ENCODE results near the gene DNAJC16. TPM values are rescaled to one million over a fixed set of nuclear protein-coding genes. Genes with fewer than 3 reads are reported as not detected.
A peak's percentile ranks its signal among the peaks of the same experiment; 100 is the strongest.

DNAJC16 gene
- total and polyA plus RNA-seq, 2 of the 13 experiments (the other 11 are each of a cell fraction or from before 2014, with no cell fraction given): 11.4 to 15.4 TPM

- TF ChIP-seq MYNN (CRISPR knock-in tag; IDR thresholded peaks at IDR 0.05; ENCODE audit: low read depth) (no peak; the same call in 1 of the 2 replicates), CEBPG (CRISPR knock-in tag; IDR thresholded peaks at IDR 0.05) (peak; percentile 59), KLF13 (CRISPR knock-in tag; IDR thresholded peaks at IDR 0.05) (no peak), THYN1 (CRISPR knock-in tag; IDR thresholded peaks at IDR 0.05; ENCODE audit: borderline replicate concordance, low read depth) (no peak), CENPBD1 (CRISPR knock-in tag; IDR thresholded peaks at IDR 0.05; ENCODE audit: borderline replicate concordance, low read depth) (no peak), ZFP36 (IDR thresholded peaks at IDR 0.05; ENCODE audit: borderline replicate concordance, low read depth, low read length, partially characterized antibody) (no peak), MBD4 (IDR thresholded peaks at IDR 0.05; ENCODE audit: borderline replicate concordance, low read length) (no peak), AFF4 (CRISPR knock-in tag; IDR thresholded peaks at IDR 0.05) (no peak), CEBPZ (IDR thresholded peaks at IDR 0.05; ENCODE audit: low read length) (no peak), RXRA (CRISPR knock-in tag; IDR thresholded peaks at IDR 0.05) (peak; percentile 87), ZNF350 (CRISPR knock-in tag; IDR thresholded peaks at IDR 0.05; ENCODE audit: borderline replicate concordance, low read depth) (peak; percentile 97), WIZ (CRISPR knock-in tag; IDR thresholded peaks at IDR 0.05) (no peak), SMAD9 (CRISPR knock-in tag; IDR thresholded peaks at IDR 0.05) (no peak), FOXM1 (CRISPR knock-in tag; IDR thresholded peaks at IDR 0.05) (no peak), ZNF3 (CRISPR knock-in tag; IDR thresholded peaks at IDR 0.05) (no peak), ZSCAN12 (CRISPR knock-in tag; IDR thresholded peaks at IDR 0.05) (no peak), JUN (CRISPR knock-in tag; IDR thresholded peaks at IDR 0.05) (no peak), EP300 (IDR thresholded peaks at IDR 0.05; ENCODE audit: low read depth in 2 of 2, low read length in 2 of 2) (no peak), EP300 (CRISPR knock-in tag; IDR thresholded peaks at IDR 0.05; ENCODE audit: borderline replicate concordance) (peak; percentile 35; the same call in 1 of the 2 replicates), ZNF788 (CRISPR knock-in tag; IDR thresholded peaks at IDR 0.05; ENCODE audit: borderline replicate concordance) (peak; percentile 96), ZNF652 (CRISPR knock-in tag; IDR thresholded peaks at IDR 0.05; ENCODE audit: borderline replicate concordance, low read depth) (peak; percentile 83), SOX13 (IDR thresholded peaks at IDR 0.05) (peak; percentile 8; the same call in 1 of the 2 replicates), SOX13 (CRISPR knock-in tag; conservative IDR thresholded peaks at IDR 0.05 in 1 of 2, IDR thresholded peaks at IDR 0.05 in 1 of 2) (no peak; a peak in 1 of 4 replicates), ZFP37 (CRISPR knock-in tag; IDR thresholded peaks at IDR 0.05; ENCODE audit: borderline replicate concordance) (no peak)
Observed at GRCh38 chr1:15526490-15527339, at the start of gene DNAJC16 (continued).

Measured in HepG2 (cell line).